GM08714 (cell line): ENCODE measurements around the gene CYP1A1.

Experiments used
- H3K4me3 ChIP-seq: fragments of 200-500 bp; sonication (Bioruptor generic); 2 replicates; pipeline ENCODE4 v1.5.1; 2014; ENCODE audit warnings: mild to moderate bottlenecking, low read length, inconsistent platforms
- ZNF274 ChIP-seq: IDR thresholded peaks from 2 replicates; pipeline ENCODE4 v1.6.1; 2012; ENCODE audit warnings: mild to moderate bottlenecking, low read depth, low read length

Gene CYP1A1

DNA sequence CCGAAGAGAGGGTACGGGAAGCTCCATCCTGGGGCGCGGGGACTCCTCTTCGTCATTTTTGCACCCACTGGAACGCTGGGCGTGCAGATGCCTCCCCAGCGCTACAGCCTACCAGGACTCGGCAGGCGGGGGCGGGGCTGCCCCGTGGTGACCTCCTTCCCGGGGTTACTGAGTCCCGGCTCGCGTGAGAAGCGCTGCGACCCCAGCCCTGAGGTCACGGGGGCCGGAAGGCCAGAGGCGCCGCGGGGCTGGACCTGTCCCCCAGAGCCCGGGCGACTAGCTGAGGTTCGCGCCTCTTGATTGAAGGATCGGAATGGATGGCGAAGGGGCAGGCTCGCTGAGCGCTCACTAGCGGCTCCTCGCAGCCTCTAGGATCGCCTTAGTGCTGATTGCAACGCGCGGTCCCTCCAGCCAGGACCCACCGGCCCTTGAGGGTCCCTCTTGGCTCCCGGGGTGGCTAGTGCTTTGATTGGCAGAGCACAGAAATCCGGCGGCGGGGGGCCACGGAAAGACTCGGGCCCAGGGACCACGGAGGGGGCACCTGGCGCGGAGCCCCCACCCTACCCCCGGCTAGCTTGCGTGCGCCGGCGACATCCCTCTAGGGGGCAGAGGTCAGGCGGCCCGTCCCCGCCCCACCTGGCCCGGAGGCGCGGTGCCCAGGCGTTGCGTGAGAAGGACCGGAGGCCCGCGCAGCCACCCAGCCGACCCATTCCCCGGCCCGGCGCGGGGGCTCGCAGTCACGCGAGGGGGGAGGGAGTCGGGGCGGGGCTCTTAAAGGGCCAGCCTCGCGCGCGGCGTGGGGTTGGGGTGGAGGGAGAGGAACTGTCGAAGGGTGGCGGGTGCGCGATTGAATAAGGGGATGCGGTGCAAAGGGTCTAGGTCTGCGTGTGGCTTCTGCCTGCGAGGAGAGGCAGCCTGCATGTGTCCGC is 781 bp upstream of the CYP1A1 start:
- H3K4me3 ChIP-seq, result peak overlapping the region; percentile 30; the same call in 1 of the 2 replicates
- no peak for TF ChIP-seq ZNF274

DNA sequence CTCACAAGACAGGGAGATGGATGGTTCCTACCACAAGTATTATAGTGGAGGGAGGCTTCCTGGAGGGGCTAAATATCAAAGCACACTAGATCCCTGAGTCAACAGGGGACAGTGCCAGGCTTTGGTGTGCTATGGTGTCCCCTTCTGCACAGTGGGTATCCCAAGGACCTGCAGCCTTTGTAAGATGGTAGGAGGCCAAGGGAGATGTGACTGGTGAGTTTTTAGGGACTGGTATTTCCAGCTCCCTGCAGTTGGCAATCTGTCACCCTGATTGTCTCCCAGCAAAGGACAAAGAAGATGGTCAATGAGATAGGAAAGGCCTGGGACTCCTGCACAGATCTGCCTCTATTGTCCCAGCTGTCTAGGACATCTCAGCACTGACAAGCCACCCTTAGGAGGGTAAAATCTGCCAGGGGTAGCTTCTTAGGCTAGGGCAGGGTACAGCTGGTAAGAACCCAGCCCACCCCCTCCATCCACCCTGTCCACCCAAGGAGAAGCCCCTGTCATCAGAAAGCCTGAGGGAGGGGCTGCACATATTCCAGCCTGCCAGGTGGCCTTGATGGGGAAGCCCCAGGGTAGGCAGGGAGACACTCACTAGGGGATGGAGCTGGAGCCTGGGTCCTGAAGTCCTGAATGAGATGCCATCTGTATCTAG is 631 bp downstream of the CYP1A1 start:
- no peak for TF ChIP-seq ZNF274
- H3K4me3 ChIP-seq, result no peak overlapping the region

- TF ChIP-seq ZNF274, result no peak
- no peak overlapping the region for H3K4me3 ChIP-seq
Observed at GRCh38 chr15:74723754-74724334, 1.5 kb downstream of the CYP1A1 start.

DNA sequence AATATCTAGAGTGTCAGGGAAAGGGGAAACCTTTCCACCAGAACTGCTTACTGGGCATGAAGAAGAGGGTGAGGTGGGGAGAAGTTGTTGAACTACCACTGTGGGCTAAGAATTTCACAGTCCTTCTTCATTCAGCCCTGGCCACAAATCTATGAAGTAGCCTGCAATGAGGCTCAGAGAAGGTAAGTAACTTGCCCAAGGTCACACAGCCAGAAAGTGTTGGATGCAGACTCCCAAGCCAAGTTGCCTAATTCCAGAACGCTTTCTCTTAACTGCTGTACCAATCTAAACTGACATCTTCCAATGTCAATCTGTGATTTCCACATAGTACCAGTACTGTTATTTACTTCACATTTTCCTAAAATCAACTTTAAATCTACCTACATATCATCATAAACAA is 2.1 kb downstream of the CYP1A1 start:
- no peak for TF ChIP-seq ZNF274
- no peak overlapping the region for H3K4me3 ChIP-seq

DNA sequence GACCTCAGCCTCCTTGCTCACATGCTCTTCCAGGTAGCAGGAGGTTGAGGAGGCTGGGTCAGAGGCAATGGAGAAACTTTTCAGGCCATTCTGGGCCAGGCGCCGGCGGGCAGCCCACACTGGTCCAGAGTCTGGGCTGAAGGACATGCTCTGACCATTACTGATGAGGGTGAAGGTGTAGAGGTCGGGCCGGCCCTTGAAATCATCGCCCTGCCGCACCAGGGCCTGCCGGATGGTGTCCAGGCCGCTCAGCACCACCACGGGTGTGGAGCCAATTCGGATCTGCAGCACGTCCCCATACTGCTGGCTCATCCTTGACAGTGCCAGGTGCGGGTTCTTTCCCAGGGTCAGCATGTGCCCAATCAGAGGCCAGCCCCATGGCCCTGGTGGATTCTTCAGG is 2.7 kb downstream of the CYP1A1 start:
- H3K4me3 ChIP-seq, result no peak overlapping the region
- no peak for TF ChIP-seq ZNF274

GRCh38 chr15:74716651-74717050 is 8.7 kb downstream of the CYP1A1 start:
- no peak for TF ChIP-seq ZNF274

GRCh38 chr15:74712311-74712710 is 13.0 kb downstream of the CYP1A1 start:
- H3K4me3 ChIP-seq, result no peak overlapping the region
- no peak for TF ChIP-seq ZNF274

More at GRCh38 chr15:74716651-74717050, 8.7 kb downstream of the CYP1A1 start:
- no peak overlapping the region for H3K4me3 ChIP-seq

- no peak overlapping the region for H3K4me3 ChIP-seq
- TF ChIP-seq ZNF274, result no peak
Observed at GRCh38 chr15:74710319-74711094, 14.8 kb downstream of the CYP1A1 start.

DNA sequence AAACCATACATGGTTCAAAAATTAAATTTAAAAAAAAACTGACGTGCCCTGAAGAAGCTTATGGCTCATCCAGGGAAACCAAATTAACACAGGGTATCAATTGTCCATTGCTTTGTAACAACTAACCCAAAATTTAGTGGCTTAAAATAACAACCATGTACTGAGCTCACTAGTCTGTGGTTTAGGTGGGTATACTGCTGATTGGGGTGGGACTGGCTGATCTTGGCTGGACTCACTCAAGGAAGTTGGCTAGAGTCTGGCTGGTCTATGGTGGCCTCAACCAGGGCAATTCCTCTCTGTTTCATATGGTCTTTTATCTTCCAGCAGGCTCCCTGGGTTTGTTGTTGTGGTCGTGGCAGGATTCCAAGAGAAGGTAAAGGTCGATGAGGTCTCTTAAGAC is 15.4 kb downstream of the CYP1A1 start:
- no peak for TF ChIP-seq ZNF274
- H3K4me3 ChIP-seq, result no peak overlapping the region

DNA sequence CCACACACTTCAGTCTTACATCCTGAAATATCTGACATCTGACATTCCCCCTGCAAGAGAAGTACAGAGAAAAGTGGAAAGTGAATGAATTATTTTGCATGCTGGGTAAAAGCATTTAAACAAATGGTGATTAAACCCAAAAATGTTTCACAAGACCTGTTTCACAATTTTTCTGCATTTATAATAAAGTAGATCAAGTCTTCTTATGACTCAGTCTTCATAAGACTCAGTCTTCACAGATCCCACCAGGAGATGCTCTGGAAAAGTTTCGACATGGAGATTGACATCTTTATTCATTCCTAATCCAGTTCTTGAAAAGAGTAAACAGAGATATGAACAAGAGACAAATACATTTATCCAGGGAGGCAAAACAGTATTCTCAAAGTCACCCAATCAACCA is 16.3 kb downstream of the CYP1A1 start:
- H3K4me3 ChIP-seq, result no peak overlapping the region
- TF ChIP-seq ZNF274, result no peak

GRCh38 chr15:74696808-74697207 is 28.5 kb downstream of the CYP1A1 start:
- no peak for TF ChIP-seq ZNF274
- H3K4me3 ChIP-seq, result peak overlapping the region; percentile 90; the same call in 1 of the 2 replicates

- TF ChIP-seq ZNF274, result no peak
- H3K4me3 ChIP-seq, result peak overlapping the region; percentile 90
Observed at GRCh38 chr15:74696398-74696729, 29.0 kb downstream of the CYP1A1 start.

GRCh38 chr15:74695597-74696397 is 29.5 kb downstream of the CYP1A1 start, which contains the start of gene EDC3:
TSS of gene EDC3 (minus strand) at chr15:74696024. CDS start at chr15:74675124, 20,900 bp downstream.
- no peak for TF ChIP-seq ZNF274
- peak within 1 kb of the TSS; percentile 90 for H3K4me3 ChIP-seq
